ENCODE measurements around the gene PSMB8. TPM values are rescaled to one million over a fixed set of nuclear protein-coding genes. Genes with fewer than 3 reads are reported as not detected.

Gene PSMB8
- total RNA-seq, 4 donors from 2014 or later: 38.5 to 71.2 (median 42.3) TPM

DNA sequence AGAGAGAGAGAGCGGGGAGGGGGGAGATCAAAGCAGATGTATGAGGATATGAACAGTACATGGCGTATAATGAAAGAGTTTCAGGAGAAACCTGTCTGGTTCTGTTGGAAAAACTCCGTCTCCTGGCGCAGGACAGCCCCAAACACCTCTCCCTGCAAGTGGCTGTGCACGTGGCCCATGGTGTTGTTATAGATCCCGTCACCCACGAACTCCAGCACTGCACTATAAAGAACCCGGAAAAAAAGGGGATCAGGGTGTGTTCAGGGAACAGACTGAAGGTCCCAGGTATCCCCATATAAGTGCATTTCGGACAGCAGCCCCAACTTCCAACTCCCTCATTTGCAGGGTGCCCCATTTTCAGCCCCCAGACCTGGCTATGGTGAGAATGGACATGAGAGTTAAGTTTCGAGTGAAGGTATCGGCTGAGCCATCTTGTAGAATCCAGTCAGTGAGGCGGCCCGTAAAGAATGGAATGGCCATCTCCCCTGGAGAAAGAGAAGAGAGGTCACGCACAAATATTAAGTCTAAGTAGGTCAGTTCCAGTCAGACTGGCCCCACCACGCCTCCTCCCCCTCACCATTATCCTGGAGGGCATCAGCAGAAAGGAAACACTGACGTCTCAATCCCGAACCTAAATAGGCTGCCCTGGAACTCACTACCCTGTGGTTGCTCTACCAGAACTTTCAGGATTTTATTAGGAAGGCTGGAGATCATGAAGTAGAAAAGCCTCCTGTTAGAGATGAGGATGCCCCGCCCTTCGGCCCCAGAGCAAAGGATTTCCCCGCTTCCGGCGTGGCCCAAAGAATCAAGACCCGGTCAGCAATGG is 8.4 kb upstream of the PSMB8 start:
- ATAC-seq (ENCODE audit: low FRiP score): no peak
- DNase-seq (ENCODE audit: low spot score): no peak

DNA sequence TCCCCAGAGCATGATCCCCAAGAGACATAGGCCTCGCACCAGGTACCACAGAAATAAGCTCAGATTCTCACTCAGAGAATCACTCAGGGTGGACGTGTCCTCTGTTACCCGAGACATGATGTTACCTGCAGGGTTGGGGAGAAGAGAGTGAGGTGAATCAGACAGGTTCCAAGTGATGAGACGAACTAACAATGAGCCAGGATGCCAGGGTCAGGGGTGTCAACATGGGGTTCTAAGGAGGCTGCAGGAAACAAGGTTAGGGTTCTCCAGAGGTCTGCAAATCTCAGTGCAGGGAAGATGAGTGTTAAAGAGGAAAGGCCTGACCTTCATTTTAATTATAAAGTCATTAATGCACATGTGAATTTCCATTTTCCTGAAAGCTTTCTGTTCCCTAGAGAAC is 7.2 kb upstream of the PSMB8 start:
- TF ChIP-seq, protein P1, sequence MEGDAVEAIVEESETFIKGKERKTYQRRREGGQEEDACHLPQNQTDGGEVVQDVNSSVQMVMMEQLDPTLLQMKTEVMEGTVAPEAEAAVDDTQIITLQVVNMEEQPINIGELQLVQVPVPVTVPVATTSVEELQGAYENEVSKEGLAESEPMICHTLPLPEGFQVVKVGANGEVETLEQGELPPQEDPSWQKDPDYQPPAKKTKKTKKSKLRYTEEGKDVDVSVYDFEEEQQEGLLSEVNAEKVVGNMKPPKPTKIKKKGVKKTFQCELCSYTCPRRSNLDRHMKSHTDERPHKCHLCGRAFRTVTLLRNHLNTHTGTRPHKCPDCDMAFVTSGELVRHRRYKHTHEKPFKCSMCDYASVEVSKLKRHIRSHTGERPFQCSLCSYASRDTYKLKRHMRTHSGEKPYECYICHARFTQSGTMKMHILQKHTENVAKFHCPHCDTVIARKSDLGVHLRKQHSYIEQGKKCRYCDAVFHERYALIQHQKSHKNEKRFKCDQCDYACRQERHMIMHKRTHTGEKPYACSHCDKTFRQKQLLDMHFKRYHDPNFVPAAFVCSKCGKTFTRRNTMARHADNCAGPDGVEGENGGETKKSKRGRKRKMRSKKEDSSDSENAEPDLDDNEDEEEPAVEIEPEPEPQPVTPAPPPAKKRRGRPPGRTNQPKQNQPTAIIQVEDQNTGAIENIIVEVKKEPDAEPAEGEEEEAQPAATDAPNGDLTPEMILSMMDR (IDR thresholded peaks at IDR 0.05): no peak
- ATAC-seq (ENCODE audit: low FRiP score): no peak

More for the DNA sequence above, 8.4 kb upstream of the PSMB8 start:
- TF ChIP-seq, protein P1 (IDR thresholded peaks at IDR 0.05): no peak

DNA sequence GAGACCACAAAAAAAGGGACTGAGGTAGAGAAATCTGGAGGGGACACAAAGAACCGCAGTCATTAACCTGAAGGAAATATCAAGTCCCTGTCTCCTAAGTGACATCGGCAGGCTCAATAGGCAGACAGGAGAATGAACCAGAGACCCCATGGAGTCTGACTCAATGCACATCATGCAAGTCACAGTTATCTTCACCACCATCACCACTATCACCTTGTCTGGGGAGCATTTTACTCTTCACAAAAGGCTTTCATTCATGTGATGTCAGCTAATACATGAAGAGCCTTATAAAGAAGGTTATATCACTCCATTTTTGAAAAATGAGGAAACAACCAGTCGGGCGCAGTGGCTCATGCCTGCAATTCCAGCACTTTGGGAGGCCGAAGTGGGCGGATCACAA is 5.3 kb upstream of the PSMB8 start:
- ATAC-seq (ENCODE audit: low FRiP score) (no peak), DNase-seq (ENCODE audit: low spot score) (no peak)
- TF ChIP-seq, protein P1 (IDR thresholded peaks at IDR 0.05): no peak

More for the DNA sequence above, 7.2 kb upstream of the PSMB8 start:
- DNase-seq (ENCODE audit: low spot score): no peak

DNA sequence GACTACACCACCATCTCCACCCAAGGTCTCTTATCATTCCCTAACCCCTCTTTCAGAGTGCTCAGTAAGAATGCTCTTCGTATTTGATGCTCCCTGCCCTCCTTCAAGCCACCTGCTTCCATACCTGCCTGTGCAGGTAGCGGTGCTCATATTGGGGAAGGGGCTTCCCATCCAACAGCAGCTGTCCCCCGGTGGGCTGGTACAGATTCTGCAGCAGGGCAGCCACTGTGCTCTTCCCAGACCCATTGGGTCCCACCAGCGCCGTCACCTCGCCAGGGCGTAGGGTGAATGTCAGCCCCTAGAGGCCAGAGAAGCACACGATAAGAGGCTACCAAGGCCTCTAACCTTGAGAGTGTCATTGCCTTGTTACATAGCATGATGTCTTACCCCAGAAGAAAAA is 3.9 kb upstream of the PSMB8 start:
- no peak for DNase-seq (ENCODE audit: low spot score)
- TF ChIP-seq, protein P1 (IDR thresholded peaks at IDR 0.05): no peak
- ATAC-seq (ENCODE audit: low FRiP score): no peak

DNA sequence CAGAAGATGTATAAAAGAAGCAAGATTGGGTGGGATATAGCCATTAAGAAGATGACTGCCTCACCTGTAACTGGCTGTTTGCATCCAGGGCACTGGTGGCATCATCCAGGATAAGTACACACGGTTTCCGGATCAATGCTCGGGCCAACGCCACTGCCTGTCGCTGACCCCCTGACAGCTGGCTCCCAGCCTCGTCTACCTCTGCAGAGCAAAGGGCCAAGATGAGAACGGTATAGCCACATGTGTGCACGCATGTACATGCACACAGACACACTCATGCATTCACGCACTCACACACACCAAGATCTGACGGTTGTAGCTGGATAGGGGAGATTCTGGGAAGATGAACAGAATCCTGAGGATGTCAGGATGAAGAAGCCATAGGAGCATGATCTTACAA is 3.2 kb upstream of the PSMB8 start:
- DNase-seq (ENCODE audit: low spot score) (no peak), ATAC-seq (ENCODE audit: low FRiP score) (no peak)
- TF ChIP-seq, protein P1 (IDR thresholded peaks at IDR 0.05): no peak

DNA sequence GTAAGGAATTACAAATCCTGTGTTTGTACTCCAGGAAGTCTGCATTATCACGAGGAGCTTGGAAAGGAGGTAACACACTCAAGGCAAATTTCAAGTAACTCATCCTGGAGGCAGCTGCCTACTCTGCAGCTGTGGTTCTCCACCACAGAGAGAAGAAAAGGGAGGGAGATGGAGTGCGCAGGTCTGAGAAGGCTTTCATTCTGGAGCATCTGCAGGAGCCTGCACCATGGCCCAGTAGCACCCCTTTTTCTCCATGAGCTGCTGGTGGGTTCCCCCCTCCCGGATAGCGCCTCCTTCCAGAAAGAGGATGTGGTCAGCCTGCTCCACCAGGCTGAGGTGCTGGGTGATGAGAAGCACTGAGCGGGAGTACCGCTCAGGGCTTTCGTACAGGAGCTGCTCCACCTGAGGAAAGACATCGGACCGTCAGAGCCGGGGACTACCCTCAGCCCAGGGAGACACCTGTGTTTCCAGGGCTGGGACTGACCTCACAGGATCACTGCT is 1.6 kb upstream of the PSMB8 start:
- TF ChIP-seq, protein P1 (IDR thresholded peaks at IDR 0.05): no peak

More for the DNA sequence above, 1.6 kb upstream of the PSMB8 start:
- ATAC-seq (ENCODE audit: low FRiP score) (no peak), DNase-seq (ENCODE audit: low spot score) (no peak)

All from omental fat pad (tissue), 4 donors.